ENCODE results near the gene RLN3.

The RLN3 gene

DNA sequence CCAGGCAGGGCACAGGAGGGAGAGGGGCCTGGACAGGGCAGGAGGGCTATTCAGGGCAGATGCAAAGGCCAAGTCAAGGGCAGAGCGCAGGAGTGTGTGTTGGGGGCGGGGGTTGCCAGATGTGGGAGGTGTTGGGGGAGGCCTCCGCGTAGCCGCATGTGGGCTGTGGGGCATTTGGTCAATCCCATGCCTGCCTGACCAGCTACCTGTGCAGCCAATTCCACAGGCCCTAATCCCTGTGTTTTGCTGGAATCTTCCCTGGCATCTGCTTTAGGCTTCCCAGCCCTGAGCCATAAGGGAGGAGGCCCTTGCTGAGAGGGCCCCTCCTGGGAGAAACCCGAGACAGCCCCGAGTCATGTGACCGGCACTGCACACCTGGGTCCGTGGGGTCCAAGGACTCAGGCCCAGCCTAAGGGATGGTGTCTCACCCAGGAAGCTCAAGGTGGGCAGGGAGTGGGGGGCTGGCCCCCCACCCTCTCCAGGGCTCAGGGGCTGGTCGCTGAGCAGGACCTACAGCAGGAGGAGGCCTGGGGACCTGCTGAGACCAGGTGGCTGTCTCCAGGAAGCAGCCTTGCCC lies 42.1 kb upstream of the RLN3 start:
- H3K4me3 ChIP-seq (ENCODE audit: low read depth, low read length) = no peak overlapping the region
- no peak for DNase-seq (ENCODE audit: low read depth)
- TF ChIP-seq, protein P1, sequence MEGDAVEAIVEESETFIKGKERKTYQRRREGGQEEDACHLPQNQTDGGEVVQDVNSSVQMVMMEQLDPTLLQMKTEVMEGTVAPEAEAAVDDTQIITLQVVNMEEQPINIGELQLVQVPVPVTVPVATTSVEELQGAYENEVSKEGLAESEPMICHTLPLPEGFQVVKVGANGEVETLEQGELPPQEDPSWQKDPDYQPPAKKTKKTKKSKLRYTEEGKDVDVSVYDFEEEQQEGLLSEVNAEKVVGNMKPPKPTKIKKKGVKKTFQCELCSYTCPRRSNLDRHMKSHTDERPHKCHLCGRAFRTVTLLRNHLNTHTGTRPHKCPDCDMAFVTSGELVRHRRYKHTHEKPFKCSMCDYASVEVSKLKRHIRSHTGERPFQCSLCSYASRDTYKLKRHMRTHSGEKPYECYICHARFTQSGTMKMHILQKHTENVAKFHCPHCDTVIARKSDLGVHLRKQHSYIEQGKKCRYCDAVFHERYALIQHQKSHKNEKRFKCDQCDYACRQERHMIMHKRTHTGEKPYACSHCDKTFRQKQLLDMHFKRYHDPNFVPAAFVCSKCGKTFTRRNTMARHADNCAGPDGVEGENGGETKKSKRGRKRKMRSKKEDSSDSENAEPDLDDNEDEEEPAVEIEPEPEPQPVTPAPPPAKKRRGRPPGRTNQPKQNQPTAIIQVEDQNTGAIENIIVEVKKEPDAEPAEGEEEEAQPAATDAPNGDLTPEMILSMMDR (conservative IDR thresholded peaks at IDR 0.05; ENCODE audit: low read depth, low read length) = no peak

DNA sequence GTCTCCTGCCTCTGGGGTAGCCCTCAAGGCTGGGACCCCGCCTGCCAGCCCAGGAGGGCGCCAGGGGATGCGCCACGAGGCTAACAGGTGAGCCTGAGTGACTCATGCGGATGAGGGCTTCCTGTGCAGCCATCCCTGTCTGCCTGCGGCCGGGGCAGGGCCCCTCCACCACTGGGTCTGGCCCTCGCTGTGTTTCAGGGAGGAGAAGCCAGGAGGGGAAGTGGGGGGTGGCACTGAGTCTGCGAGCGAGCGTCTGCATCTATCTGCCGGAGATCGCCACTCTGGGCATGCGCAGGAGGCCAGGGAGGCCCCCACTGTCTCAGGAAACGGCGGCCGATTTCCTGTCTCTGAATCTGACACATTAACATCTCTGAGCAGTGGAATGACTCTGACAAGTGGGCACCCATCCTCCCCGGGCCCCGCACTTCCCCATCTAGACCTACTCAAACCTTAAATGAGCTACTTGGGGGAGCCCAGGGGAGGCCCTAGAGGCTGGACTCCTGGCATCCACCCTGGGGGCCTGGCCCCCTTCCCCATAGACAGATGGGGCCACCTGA lies 41.5 kb upstream of the RLN3 start:
- peak; percentile 78 for DNase-seq (ENCODE audit: low read depth)
- TF ChIP-seq, protein P1 (conservative IDR thresholded peaks at IDR 0.05; ENCODE audit: low read depth, low read length) = no peak
- H3K4me3 ChIP-seq (ENCODE audit: low read depth, low read length) = peak overlapping the region; percentile 40

DNA sequence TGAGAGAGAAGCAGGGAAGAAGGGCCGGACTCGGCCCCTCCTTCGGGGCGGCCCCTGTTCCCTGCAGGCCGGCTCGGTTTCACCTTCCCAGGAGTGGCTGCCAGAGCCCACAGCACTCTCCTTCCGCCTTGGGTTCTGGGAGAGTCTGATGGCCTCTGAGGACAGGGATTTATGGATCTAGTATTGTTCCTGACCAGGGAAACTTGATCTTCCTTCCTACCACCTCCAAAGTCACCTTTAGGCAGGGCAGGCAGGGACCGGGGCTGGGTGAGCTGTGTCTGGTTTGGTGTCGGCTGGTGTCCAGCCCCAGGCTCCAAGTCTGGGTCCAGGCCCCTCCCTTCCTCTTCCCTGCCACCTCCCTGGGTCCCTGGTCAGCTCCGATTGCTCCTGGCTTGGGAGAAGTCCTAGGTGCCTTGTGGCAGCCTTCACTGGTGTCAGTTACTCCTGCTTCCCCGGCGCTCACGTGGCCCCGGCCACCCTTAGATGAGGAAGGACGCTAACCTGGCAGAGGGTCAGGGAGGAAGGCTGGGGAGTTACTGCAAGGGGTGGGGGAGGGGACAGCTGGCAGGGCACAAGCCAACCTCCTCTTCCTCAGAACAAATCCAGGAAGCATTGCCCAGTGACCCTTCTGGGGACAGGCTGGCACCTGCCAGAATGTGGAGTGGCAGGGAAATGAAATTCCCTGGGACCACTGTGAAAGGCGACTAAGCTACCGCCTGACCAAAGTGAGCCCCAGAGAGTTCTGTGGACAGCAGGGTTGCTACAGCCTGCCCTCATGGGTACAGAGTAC lies 40.7 kb upstream of the RLN3 start:
- TF ChIP-seq, protein P1 (conservative IDR thresholded peaks at IDR 0.05; ENCODE audit: low read depth, low read length) = no peak
- H3K4me3 ChIP-seq (ENCODE audit: low read depth, low read length) = no peak overlapping the region
- DNase-seq (ENCODE audit: low read depth) = no peak

DNA sequence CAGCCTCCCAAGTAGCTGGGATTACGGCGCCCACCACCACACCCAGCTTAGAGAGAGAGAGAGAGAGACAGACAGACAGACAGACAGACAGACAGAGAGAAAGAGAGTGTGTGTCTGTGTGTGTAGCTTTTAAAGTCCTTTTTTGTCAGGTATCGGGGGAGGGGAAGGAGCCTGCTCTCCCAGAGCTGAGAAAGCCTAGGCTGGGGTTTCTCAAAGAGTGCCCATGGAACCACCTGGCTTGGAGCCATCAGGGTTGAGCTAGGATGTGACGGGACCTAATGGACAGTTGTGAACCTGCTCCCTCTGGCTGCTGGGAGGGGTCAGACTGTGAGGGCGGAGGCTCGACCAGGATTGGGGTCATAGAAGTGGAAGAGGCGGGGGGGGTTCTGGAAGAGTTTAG lies 38.5 kb upstream of the RLN3 start:
- TF ChIP-seq, protein P1 (conservative IDR thresholded peaks at IDR 0.05; ENCODE audit: low read depth, low read length) = no peak
- H3K4me3 ChIP-seq (ENCODE audit: low read depth, low read length) = no peak overlapping the region
- no peak for DNase-seq (ENCODE audit: low read depth)

DNA sequence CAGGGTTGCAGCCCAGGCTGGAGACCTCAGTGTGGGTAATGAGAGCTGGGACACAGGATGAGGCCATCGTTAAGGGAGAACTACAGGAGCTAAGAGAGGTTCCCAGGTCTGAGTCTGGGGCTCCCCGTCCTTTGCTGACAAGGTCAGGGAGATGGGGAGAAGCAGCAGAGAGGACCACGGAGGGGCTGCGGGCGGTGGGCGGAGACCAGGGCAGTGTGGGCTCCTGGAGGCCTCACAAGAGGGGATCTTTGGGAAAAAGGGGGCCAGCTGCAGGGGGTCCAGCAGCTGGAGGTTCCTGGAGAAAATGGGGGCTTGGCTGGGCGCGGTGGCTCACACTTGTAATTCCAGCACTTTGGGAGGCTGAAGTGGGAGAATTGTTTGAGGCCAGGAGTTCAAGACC lies 37.9 kb upstream of the RLN3 start:
- DNase-seq (ENCODE audit: low read depth) = no peak
- H3K4me3 ChIP-seq (ENCODE audit: low read depth, low read length) = no peak overlapping the region
- TF ChIP-seq, protein P1 (conservative IDR thresholded peaks at IDR 0.05; ENCODE audit: low read depth, low read length) = no peak

DNA sequence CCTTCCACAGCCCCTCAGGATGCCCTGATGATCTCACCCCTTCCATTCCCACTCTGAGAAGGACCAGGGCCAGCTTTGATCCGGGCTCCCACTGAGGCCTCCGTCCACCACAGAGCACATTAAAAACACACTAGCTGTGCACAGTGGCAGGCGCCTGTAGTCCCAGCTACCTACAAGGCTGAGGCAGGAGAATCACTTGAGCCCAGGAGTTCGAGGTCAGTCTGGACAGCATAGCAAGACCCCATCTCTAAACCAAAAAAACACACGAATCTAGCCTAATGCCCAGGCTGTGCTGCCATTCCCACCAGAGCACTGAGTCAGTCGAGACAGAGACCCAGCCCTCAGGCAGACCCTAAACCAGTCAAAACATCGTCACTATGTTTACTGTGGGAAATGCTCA lies 35.9 kb upstream of the RLN3 start:
- DNase-seq (ENCODE audit: low read depth) = no peak
- H3K4me3 ChIP-seq (ENCODE audit: low read depth, low read length) = no peak overlapping the region
- TF ChIP-seq, protein P1 (conservative IDR thresholded peaks at IDR 0.05; ENCODE audit: low read depth, low read length) = no peak
